ENCODE results near the gene RIMBP3C.
A peak's percentile ranks its signal among the peaks of the same experiment; 100 is the strongest.
"Not testable (repeated sequence)": the region's sequence is repeated elsewhere in the genome, so short reads cannot be mapped to it uniquely, and the experiment has no call there.

RIMBP3C gene, protein sequence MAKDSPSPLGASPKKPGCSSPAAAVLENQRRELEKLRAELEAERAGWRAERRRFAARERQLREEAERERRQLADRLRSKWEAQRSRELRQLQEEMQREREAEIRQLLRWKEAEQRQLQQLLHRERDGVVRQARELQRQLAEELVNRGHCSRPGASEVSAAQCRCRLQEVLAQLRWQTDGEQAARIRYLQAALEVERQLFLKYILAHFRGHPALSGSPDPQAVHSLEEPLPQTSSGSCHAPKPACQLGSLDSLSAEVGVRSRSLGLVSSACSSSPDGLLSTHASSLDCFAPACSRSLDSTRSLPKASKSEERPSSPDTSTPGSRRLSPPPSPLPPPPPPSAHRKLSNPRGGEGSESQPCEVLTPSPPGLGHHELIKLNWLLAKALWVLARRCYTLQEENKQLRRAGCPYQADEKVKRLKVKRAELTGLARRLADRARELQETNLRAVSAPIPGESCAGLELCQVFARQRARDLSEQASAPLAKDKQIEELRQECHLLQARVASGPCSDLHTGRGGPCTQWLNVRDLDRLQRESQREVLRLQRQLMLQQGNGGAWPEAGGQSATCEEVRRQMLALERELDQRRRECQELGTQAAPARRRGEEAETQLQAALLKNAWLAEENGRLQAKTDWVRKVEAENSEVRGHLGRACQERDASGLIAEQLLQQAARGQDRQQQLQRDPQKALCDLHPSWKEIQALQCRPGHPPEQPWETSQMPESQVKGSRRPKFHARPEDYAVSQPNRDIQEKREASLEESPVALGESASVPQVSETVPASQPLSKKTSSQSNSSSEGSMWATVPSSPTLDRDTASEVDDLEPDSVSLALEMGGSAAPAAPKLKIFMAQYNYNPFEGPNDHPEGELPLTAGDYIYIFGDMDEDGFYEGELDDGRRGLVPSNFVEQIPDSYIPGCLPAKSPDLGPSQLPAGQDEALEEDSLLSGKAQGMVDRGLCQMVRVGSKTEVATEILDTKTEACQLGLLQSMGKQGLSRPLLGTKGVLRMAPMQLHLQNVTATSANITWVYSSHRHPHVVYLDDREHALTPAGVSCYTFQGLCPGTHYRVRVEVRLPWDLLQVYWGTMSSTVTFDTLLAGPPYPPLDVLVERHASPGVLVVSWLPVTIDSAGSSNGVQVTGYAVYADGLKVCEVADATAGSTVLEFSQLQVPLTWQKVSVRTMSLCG (N-terminal part only)

DNA sequence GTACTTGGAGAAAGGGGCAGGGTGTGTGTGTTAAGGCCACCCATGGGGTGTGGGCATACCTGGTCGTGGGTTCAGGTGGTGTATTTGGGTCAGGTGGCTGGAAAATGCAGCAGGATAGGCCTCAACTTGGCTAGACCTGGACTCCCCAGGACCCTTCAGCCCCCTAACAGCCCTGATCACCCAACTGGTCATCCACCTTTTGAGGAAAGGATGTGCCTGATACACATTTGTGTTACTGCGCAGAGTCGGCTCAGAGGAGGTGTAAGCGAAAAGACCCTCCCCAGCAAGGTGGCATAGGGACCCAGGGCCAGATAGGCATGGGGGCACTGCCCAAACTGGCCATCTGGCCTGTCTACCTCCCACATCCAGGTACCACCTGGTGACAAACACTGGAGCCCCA lies at the start of gene RIMBP3C:
Gene RIMBP3C, minus strand, starts transcription at position 101 of the 400 bp plus-strand sequence. CDS start 485 bp downstream, outside the sequence.
- H3K27ac ChIP-seq: not testable (repeated sequence)

DNA sequence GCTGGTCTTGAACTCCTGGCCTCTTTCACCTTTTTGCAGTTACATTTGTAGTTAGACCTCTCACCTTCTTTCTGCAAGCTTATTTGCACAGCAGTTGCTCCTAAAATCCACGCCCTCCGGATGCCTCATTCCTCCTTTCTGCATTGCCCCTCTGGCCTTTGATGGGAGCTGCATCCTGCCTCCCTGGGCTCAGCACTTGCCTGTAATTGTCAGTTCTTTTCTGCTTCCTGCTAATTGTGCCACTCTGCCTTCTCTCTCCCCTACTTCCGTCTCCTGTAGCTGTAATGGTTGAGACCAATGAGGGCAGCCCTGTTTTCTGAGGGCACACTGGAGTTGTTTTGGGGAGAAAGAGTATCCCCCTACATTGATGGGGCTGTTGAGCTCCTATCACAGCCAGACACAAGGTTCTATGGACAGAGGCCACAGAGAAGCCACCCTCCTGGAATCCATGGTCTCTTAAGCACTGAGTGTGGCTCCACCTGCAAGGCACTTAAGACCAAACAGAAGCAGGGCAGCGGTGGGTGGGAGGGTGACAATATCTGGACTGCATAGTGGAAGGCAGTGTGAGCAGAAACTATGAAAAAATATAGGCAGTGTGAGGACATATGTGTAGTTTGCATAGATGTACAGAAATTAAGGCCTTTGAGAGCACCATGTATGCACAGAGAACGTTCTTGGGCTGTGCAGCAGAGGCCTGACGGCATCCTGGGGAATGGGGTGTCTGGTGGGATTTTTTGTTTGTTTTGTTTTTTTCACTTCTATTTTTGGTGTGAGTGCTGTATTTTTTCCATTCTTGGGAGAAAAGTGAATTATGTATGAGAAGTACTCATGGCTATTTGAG lies 48.0 kb upstream of the RIMBP3C start:
- TF ChIP-seq, protein P1, sequence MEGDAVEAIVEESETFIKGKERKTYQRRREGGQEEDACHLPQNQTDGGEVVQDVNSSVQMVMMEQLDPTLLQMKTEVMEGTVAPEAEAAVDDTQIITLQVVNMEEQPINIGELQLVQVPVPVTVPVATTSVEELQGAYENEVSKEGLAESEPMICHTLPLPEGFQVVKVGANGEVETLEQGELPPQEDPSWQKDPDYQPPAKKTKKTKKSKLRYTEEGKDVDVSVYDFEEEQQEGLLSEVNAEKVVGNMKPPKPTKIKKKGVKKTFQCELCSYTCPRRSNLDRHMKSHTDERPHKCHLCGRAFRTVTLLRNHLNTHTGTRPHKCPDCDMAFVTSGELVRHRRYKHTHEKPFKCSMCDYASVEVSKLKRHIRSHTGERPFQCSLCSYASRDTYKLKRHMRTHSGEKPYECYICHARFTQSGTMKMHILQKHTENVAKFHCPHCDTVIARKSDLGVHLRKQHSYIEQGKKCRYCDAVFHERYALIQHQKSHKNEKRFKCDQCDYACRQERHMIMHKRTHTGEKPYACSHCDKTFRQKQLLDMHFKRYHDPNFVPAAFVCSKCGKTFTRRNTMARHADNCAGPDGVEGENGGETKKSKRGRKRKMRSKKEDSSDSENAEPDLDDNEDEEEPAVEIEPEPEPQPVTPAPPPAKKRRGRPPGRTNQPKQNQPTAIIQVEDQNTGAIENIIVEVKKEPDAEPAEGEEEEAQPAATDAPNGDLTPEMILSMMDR (conservative IDR thresholded peaks at IDR 0.05): no peak
- H3K27ac ChIP-seq: no peak overlapping the region

DNA sequence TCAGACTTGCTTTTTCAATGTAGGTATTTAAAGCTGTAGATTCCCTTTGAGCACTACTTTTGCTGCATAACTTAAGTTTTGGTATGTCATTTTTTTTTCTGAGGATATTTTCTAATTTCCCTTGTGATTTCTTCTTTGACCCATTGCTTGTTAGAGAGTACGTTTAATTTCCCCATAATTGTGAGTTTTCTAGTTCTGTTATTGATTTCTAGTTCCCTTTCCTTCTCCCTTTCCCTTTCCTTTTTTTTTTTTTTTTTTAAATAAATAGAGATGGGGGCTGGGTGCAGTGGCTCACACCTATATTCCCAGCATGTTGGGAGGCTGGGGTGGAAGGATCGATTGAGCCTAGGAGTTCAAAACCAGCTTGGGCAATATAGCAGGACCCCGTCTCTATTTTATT lies 47.0 kb upstream of the RIMBP3C start:
- H3K27ac ChIP-seq: no peak overlapping the region
- TF ChIP-seq, protein P1 (conservative IDR thresholded peaks at IDR 0.05): no peak

DNA sequence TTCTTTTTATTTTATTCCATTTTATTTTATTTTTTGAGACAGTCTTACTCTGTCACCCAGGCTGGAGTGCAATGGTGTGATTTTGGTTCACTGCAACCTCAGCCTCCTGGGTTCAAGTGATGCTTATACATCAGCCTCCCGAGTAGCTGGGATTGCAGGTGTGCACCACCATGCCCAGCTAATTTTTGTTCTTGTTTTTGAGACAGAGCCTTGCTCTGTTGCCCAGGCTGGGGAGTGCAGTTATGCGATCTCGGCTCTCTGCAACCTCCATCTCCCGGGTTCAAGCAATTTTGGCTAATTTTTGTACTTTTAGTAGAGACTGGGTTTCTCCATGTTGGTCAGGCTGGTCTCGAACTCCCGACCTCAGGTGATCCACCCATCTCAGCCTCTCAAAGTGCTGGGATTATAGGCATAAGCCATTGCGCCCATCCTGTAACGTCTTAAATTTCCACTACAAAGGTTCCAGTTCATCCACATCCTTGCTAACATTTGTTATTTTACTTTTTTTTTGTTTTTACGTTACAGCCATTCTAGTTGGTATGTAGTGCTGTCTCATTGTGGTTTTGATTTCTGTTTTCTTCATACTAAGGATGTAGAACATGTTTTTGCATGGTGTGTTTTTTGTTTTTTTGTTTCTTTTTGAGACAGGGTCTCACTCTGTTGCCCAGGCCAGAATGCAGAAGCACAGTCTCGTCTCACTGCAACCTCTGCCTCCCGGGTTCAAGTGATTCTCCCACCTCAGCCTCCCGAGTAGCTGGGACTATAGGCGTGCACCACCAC lies 45.3 kb upstream of the RIMBP3C start:
- not testable (repeated sequence) for H3K27ac ChIP-seq

DNA sequence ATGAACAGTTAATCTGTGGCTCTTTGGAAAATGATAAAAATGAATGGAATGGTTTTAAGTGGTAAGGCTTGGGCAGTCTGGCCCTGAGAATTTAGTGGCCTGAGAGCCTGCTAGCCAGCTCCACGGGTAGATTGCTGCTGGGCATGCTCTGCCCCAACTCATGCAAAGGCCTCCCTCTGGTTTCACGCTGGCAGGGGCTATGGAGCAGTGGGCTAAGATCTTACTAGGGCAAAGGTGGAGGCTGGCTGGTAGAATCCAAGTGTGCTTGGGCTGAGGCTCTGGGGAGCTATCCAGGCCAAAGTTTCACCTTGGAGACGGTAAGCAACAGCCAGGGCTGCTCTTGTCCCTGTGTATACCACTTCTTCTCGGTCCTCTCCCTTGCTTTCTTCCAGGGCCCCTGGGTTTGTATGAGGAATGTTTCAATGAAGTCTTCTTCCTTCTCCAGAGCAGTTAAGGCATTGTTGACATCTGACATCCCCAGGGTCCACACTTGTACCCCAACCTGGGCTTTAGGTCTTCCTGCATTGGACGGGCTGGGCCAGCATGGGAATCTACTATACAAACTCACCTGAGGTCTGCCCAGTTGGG lies 43.7 kb upstream of the RIMBP3C start:
- TF ChIP-seq, protein P1 (conservative IDR thresholded peaks at IDR 0.05): no peak
- no peak overlapping the region for H3K27ac ChIP-seq

DNA sequence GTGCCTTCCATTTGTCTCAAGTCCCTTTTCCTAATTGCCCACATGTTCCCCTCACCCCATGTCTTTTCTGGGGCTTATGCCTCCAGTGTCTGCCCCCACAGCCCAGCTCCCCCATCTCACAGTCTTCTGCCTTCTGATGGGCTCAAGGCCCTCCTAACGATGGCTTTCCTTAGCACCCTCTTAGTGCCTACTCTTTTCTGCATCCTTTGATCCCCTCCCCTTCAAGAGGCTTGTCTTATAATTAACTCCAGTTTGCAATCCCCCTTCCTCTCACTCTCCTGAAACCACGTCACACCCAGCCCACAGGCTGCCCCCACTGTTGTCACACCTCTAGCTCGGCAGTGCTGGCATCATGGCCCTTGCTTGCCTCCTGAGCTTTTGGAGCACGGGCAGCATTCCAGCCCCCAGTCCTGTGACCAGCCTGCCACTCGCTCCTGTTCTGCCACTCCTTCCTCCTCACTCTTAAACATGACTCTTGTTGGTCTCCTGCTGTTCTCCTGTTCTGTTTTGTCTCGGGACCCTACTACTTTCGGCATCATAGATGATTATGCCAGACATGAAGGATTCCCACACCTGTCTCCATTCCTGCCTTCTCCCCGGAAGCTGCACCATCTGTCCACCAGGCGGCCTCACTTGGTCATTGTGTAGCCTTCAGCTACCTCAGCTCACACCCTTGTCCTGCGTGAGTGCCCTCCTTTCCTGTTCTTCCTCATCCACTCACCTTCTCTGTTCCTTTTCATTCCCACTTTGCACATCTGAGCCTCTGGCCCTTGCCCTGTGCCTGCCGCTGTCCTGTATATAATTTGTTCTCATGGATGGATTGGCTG lies 42.4 kb upstream of the RIMBP3C start:
- H3K27ac ChIP-seq: peak overlapping the region; percentile 47
- TF ChIP-seq, protein P1 (conservative IDR thresholded peaks at IDR 0.05): peak; percentile 69

DNA sequence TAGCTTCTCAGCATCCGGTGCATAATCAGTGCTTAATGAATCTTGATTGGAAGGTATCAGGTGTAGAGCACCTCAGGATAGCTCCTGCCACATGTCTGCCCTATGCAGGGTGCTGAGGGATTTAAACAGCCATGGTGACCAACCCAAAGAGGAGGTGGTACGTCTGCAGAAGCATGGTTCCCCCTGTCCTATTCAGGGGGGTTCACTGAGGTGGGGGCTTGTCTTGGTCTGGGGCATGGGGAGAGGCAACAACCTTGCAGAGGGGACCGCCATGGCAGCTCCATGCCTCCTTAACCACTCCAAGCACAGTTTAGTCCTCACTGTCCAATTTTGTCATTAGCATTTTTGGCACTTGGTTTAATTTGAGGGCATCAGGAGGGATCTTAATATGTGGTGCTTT lies 41.2 kb upstream of the RIMBP3C start:
- peak overlapping the region; percentile 47 for H3K27ac ChIP-seq
- TF ChIP-seq, protein P1 (conservative IDR thresholded peaks at IDR 0.05): no peak
